ENCODE measurements around the gene FOXA3. TPM values are rescaled to one million over a fixed set of nuclear protein-coding genes. Genes with fewer than 3 reads are reported as not detected.

The FOXA3 gene
- total RNA-seq, 1 experiment from 2014 or later: 22.2 TPM

DNA sequence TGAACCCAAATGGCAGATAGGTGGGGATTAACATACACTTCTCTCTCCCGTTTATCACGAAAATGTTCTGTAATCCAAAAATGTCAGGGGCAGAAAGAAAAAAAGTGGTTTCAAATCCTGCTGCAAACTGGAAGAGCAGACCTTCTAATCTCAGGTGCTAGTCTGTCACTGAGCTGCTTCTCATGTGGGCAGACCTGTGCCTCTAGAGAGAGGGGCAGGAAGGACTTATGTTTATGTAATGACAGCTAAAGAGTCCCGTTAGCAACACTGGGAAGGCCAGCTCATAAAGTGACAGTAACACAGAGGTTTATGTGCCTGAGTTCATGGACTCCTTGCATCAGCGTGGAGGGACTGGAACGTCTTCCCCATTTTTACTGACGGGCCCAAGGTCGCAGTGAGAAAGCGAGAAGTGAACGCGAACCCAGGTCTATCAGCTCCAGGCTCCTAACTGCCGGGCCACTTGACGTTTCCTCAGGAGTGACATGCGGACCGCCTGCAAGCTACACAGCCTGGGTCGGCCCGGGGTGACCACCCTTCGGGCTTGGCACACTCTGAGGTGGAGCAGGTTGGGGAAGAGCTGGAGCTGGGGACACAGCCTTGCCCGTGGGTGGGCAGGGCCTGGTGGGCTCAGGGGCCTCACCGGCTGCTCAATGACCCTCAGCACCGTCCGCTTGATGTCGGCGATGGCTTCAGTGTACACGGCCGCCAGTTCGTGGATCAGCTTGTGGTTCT is 39.4 kb upstream of the FOXA3 start:
- Histone ChIP-seq H2BK15ac (ENCODE audit: low read depth, low read length) (no peak overlapping the region), H3K79me2 (ENCODE audit: insufficient read depth, low read length) (no peaks in the 10 kb centered on the region), H3K79me1 (ENCODE audit: insufficient read depth, low read depth, low read length, poor library complexity, severe bottlenecking) (no peaks in the 10 kb centered on the region), H3K14ac (ENCODE audit: insufficient read depth, low read length) (no peak overlapping the region), H3K9ac (ENCODE audit: extremely low read depth, insufficient read length, low read length) (no peak overlapping the region), H3K27ac (ENCODE audit: insufficient read length, low read depth, low read length) (no peak overlapping the region), H3K56ac (ENCODE audit: insufficient read length, low read depth, low read length) (no peak overlapping the region), H4K91ac (ENCODE audit: insufficient read length, low read depth, low read length) (no peak overlapping the region), H2AFZ (ENCODE audit: low read length) (no peak overlapping the region), H3K23ac (ENCODE audit: insufficient read length, low read depth, low read length) (no peak overlapping the region), H4K20me1 (ENCODE audit: control insufficient read depth, insufficient read depth, insufficient read length) (no peaks in the 10 kb centered on the region), H3K4me2 (ENCODE audit: insufficient read depth, insufficient read length, low read length) (no peak overlapping the region), H3K23me2 (ENCODE audit: insufficient read length, low read depth, low read length, poor library complexity, severe bottlenecking) (no peaks in the 10 kb centered on the region), H4K8ac (replicated peaks; ENCODE audit: insufficient read length, low read depth, low read length) (no peak overlapping the region), H3K4ac (ENCODE audit: low read depth, low read length) (no peak overlapping the region), H4K5ac (ENCODE audit: insufficient read length, low read depth, low read length) (no peak overlapping the region), H2BK20ac (ENCODE audit: low read depth, low read length, poor library complexity, severe bottlenecking) (no peak overlapping the region), H2BK120ac (ENCODE audit: low read depth, low read length, poor library complexity, severe bottlenecking) (no peak overlapping the region), H2AK5ac (ENCODE audit: insufficient read length, low read length) (no peak overlapping the region), H3K4me1 (ENCODE audit: insufficient read depth, low read length) (no peaks in the 10 kb centered on the region), H3K9me3 (ENCODE audit: control insufficient read depth, low read depth, low read length) (no peaks in the 10 kb centered on the region), H2BK12ac (ENCODE audit: insufficient read length, low read depth, low read length) (no peak overlapping the region), H3K18ac (ENCODE audit: insufficient read length, low read depth, low read length) (no peak overlapping the region), H3K27me3 (ENCODE audit: insufficient read depth, low read length) (no peaks in the 10 kb centered on the region), H3T11ph (ENCODE audit: low read length) (no peak overlapping the region), H2BK5ac (ENCODE audit: insufficient read length, low read length) (no peak overlapping the region)
- no peak overlapping the region; a peak in 1 of 5 replicates for H3K4me3 Mint-ChIP-seq
- TF ChIP-seq, protein P1, sequence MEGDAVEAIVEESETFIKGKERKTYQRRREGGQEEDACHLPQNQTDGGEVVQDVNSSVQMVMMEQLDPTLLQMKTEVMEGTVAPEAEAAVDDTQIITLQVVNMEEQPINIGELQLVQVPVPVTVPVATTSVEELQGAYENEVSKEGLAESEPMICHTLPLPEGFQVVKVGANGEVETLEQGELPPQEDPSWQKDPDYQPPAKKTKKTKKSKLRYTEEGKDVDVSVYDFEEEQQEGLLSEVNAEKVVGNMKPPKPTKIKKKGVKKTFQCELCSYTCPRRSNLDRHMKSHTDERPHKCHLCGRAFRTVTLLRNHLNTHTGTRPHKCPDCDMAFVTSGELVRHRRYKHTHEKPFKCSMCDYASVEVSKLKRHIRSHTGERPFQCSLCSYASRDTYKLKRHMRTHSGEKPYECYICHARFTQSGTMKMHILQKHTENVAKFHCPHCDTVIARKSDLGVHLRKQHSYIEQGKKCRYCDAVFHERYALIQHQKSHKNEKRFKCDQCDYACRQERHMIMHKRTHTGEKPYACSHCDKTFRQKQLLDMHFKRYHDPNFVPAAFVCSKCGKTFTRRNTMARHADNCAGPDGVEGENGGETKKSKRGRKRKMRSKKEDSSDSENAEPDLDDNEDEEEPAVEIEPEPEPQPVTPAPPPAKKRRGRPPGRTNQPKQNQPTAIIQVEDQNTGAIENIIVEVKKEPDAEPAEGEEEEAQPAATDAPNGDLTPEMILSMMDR (conservative IDR thresholded peaks at IDR 0.05): no peak
- peaks cover 0 to 6% of the 10 kb centered on the region in 2 experiments; a peak in 3 of 4 replicates for H3K4me1 Mint-ChIP-seq
- peak overlapping the region in 1 of 3 experiments; percentile 10; a peak in 2 of 7 replicates for H3K27ac Mint-ChIP-seq
- no peaks in the 10 kb centered on the region for H3K27me3 Mint-ChIP-seq (ENCODE audit: low read depth)
- H3K36me3 Mint-ChIP-seq (ENCODE audit: insufficient read depth in 1 of 3, low read depth in 3 of 3): peaks cover 56 to 97% (median 93%) of the 10 kb centered on the region in 3 experiments
- WGBS (ENCODE audit: extremely low coverage, insufficient read length, low lambda C conversion rate): no CpG with 5 or more reads among the region's 26 CpGs
- H3K9me3 Mint-ChIP-seq: no peaks in the 10 kb centered on the region
- DNase-seq: no peak
